Mesothelial cell of epicardium (in vitro differentiated cells): ENCODE data around the gene FZD4. TPM values are rescaled to one million over a fixed set of nuclear protein-coding genes. Genes with fewer than 3 reads are reported as not detected.
"Not testable (repeated sequence)": the region's sequence is repeated elsewhere in the genome, so short reads cannot be mapped to it uniquely, and the experiment has no call there.

Experiments
- DNase-seq, 2 experiments: peaks; one replicate each; pipeline ENCODE4 v3.0.0; 2021; ENCODE audit warnings: low spot score in 2 of 2; ENCODE audit not compliant: unreplicated experiment in 2 of 2
- H3K27ac Mint-ChIP-seq: 2 replicates; pipeline ENCODE4 v1.8.0; 2021; ENCODE audit warnings: mixed read lengths
- H3K27me3 Mint-ChIP-seq: 2 replicates; pipeline ENCODE4 v1.8.0; 2021; ENCODE audit warnings: low read depth, mixed read lengths
- H3K36me3 Mint-ChIP-seq: 2 replicates; pipeline ENCODE4 v1.8.0; 2021; ENCODE audit warnings: mixed read lengths
- H3K4me1 Mint-ChIP-seq: 2 replicates; pipeline ENCODE4 v1.8.0; 2021; ENCODE audit warnings: mixed read lengths
- H3K4me3 Mint-ChIP-seq: 2 replicates; pipeline ENCODE4 v1.8.0; 2021; ENCODE audit warnings: mild to moderate bottlenecking, moderate library complexity, mixed read lengths
- H3K9me3 Mint-ChIP-seq: 2 replicates; pipeline ENCODE4 v1.8.0; 2021; ENCODE audit warnings: mixed read lengths
- total RNA-seq: library from RNA; stranded (reverse); gene quantifications from 3 replicates; pipeline ENCODE4 v1.2.1, GENCODE V29; 2021
- TF ChIP-seq, protein P1 (sequence below): fragments of 200-600 bp; sonication (generic); IDR thresholded peaks from one replicate; pipeline ENCODE4 v1.5.0; 2021; ENCODE audit warnings: antibody characterized with exemption; ENCODE audit not compliant: unreplicated experiment

Gene FZD4
- total RNA-seq, 1 donor from 2014 or later: 20.7 TPM

DNA sequence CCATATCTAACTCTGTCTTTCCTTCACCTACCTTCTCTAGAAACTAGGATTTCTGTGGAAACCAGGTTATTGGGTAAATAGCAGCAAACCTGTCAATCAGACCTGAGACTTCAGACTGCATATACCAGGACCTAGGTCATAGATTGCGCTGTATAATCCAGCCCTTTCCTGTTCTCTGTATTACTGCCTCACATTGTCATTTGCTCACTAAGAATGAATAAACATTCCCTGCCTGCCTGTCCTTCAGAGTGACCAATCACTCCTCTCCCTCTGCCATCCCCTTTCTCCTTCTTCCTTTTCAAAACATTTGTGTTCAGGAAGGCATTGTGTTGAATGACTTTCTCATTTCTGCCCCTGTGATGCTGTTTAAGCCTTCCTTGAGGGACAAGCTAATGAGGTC is 14.1 kb upstream of the FZD4 start:
- Mint-ChIP-seq H3K27ac (no peak overlapping the region), H3K27me3 (no peaks in the 10 kb centered on the region), H3K9me3 (peaks cover 30% of the 10 kb centered on the region), H3K36me3 (peaks cover 16% of the 10 kb centered on the region), H3K4me1 (no peaks in the 10 kb centered on the region), H3K4me3 (no peak overlapping the region)
- TF ChIP-seq, protein P1, sequence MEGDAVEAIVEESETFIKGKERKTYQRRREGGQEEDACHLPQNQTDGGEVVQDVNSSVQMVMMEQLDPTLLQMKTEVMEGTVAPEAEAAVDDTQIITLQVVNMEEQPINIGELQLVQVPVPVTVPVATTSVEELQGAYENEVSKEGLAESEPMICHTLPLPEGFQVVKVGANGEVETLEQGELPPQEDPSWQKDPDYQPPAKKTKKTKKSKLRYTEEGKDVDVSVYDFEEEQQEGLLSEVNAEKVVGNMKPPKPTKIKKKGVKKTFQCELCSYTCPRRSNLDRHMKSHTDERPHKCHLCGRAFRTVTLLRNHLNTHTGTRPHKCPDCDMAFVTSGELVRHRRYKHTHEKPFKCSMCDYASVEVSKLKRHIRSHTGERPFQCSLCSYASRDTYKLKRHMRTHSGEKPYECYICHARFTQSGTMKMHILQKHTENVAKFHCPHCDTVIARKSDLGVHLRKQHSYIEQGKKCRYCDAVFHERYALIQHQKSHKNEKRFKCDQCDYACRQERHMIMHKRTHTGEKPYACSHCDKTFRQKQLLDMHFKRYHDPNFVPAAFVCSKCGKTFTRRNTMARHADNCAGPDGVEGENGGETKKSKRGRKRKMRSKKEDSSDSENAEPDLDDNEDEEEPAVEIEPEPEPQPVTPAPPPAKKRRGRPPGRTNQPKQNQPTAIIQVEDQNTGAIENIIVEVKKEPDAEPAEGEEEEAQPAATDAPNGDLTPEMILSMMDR: no peak
- DNase-seq: no peak

DNA sequence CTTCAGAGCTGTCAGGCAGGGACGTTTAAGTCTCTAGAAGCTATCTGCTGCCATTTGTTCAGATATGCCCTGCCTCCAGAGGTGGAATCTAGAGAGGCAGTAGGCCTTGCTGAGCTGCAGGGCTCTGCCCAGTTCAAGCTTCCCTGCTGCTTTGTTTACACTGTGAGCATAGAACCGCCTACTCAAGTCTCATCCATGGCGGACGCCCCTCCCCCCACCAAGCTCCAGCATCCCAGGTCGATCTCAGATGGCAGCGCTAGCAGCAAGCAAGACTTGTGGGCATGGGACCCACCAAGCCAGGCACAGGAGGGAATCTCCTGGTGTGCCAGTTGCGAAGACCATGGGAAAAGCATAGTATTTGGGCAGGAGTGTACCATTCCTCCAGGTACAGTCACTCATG is 12.4 kb upstream of the FZD4 start:
- H3K36me3 Mint-ChIP-seq, H3K4me3 Mint-ChIP-seq, H3K4me1 Mint-ChIP-seq, H3K27ac Mint-ChIP-seq, DNase-seq, H3K27me3 Mint-ChIP-seq: not testable (repeated sequence)
- H3K9me3 Mint-ChIP-seq: peaks cover 25% of the 10 kb centered on the region

DNA sequence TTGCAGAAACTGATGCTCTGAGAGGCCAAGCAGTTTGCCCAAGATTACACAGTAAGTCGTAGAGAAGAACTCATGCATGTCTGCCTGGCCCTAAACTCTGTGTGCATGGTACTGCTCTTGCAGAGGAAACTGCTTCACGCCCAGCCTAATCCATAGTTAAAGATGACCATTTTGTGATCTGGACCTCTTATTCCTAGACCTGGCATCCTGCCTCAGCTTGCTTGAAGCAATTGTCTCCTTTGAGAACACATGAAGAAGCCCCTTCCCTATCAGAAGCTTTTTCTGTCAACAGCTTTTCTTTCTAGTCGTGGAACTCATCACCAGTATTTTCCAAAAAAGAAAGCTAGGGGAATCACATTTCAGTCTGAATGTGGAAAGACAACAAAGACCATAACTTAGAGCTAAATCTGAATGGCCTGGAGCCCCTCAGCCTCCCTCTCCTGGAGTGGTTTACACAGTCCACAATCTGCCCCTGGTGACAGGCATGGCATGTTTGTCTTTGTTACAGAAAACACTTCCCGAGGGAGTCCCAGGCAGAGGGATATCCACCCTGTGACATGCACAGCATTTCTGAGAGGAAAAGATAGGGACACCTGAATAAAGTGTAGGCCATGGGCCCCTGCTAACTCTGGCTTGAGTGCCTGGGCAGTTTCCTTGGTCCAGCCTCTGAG is 2.9 kb upstream of the FZD4 start:
- Mint-ChIP-seq H3K36me3 (peaks cover 4% of the 10 kb centered on the region), H3K4me3 (no peak overlapping the region), H3K27ac (peak overlapping the region; percentile 53), H3K27me3 (peaks cover 3% of the 10 kb centered on the region), H3K4me1 (peaks cover 33% of the 10 kb centered on the region), H3K9me3 (no peaks in the 10 kb centered on the region)
- TF ChIP-seq, protein P1: no peak
- no peak for DNase-seq

DNA sequence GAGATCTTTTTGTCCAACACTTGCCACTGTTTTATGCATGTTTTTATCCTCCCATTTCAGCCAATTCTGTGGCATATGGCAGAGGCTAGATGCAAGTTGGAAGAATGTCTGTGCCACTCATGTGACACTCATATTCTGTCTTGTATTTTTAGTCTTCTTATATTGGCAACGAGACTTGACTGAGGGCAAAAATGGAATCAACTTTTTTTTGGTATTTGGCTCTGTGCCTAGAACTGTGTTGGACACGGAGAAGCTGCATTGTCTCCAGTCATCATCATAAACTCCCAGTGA is 1.7 kb upstream of the FZD4 start:
- H3K27ac Mint-ChIP-seq: no peak overlapping the region
- H3K4me3 Mint-ChIP-seq: peak overlapping the region; percentile 91
- H3K36me3 Mint-ChIP-seq: peaks cover 3% of the 10 kb centered on the region
- peaks cover 42% of the 10 kb centered on the region for H3K4me1 Mint-ChIP-seq
- no peak for DNase-seq
- H3K9me3 Mint-ChIP-seq: no peaks in the 10 kb centered on the region
- TF ChIP-seq, protein P1: no peak
- H3K27me3 Mint-ChIP-seq: peaks cover 3% of the 10 kb centered on the region

DNA sequence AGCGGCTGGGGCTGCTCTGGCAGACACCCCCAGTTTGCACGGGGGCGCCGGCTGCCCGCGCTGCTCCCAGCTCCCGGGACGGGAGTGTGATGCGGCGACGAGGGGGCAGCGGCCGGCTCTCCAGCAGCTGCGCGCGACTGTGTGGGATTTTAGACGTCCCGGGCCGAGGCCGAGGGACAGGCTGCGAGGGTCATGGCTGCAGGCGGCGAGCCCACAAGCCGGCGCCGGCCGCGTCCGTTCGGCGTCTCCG is 159 bp downstream of the FZD4 start:
- peak overlapping the region; percentile 38 for H3K4me3 Mint-ChIP-seq

DNA sequence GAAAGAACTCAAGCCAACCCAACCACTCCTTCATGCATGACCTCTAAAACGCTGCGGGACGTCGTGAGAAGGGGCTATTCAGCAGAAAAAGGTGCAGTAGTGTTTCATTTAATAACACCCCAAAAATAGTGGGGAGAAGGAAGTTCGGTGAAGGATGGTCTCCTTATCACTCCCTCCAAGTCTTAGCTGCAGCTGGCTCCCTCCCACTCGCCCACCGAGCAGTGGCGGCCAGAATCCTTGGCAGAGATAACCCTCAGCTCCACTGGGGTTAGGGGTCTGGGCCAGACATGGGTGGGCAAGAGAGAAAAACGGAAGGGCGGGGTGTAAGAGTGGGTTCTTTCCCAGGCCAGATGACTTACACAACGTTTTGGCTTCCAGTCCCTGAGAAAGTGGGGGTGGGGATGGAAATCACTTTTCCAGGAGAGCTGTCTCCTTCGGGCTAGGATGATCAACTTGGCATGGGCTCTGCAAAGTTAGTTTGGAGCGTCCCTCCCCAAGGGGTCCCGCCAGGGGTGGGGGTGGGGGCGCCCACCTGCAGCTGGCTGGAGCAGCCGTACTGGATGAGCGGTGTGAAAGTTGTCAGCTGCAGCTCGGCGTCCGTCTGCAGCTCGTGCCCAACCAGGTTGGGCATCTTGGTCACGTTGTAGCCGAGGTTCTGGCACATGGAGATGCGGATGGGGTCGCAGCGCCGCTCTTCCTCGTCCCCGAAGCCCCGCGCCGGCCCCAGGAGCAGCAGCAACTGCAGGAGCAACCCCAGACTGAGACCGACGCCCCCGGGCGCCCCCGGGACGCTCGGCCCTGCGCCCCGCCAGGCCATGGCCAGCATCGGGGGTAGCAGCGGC is 705 bp downstream of the FZD4 start:
- H3K27ac Mint-ChIP-seq: peak overlapping the region; percentile 82
- TF ChIP-seq, protein P1: no peak
- H3K27me3 Mint-ChIP-seq: peaks cover 3% of the 10 kb centered on the region
- DNase-seq: no peak
- H3K9me3 Mint-ChIP-seq: no peaks in the 10 kb centered on the region
- peaks cover 58% of the 10 kb centered on the region for H3K4me1 Mint-ChIP-seq
- H3K36me3 Mint-ChIP-seq: peaks cover 8% of the 10 kb centered on the region
- peak overlapping the region; percentile 89 for H3K4me3 Mint-ChIP-seq

More for the DNA sequence above, 159 bp downstream of the FZD4 start:
- Mint-ChIP-seq H3K36me3 (peaks cover 8% of the 10 kb centered on the region), H3K27ac (no peak overlapping the region), H3K9me3 (no peaks in the 10 kb centered on the region), H3K27me3 (peaks cover 3% of the 10 kb centered on the region), H3K4me1 (peaks cover 57% of the 10 kb centered on the region)
- TF ChIP-seq, protein P1: no peak
- no peak for DNase-seq
